Panc1 (cell line): ENCODE measurements around the gene ARID5B.

ENCODE experiments used
- POLR2AphosphoS5 ChIP-seq: IDR thresholded peaks from 2 replicates; pipeline ENCODE4 v1.6.1; 2012; ENCODE audit warnings: mild to moderate bottlenecking, low read depth, low read length, moderate library complexity
- SIN3A ChIP-seq: IDR thresholded peaks from 2 replicates; pipeline ENCODE4 v1.6.1; 2012; ENCODE audit warnings: low read depth, mild to moderate bottlenecking, low read length, moderate library complexity, borderline replicate concordance; ENCODE audit not compliant: insufficient read depth
- TCF7L2 ChIP-seq: IDR thresholded peaks from 2 replicates; pipeline ENCODE4 v1.6.1; 2011; ENCODE audit warnings: mild to moderate bottlenecking, low read depth, low read length, inconsistent platforms
- TF ChIP-seq, protein P1 (sequence below): fragments of 450-650 bp; IDR thresholded peaks from 2 replicates; pipeline ENCODE4 v1.5.1; 2017; ENCODE audit warnings: mild to moderate bottlenecking
- TF ChIP-seq, protein P2 (sequence below), 2 experiments: IDR thresholded peaks; 2 replicates each; pipeline ENCODE4 v1.6.1; 2011 to 2012; ENCODE audit warnings: low read depth in 2 of 2, control low read depth in 1 of 2, low read length in 1 of 2, mild to moderate bottlenecking in 1 of 2, moderate library complexity in 1 of 2; ENCODE audit not compliant: insufficient read depth in 1 of 2

DNA sequence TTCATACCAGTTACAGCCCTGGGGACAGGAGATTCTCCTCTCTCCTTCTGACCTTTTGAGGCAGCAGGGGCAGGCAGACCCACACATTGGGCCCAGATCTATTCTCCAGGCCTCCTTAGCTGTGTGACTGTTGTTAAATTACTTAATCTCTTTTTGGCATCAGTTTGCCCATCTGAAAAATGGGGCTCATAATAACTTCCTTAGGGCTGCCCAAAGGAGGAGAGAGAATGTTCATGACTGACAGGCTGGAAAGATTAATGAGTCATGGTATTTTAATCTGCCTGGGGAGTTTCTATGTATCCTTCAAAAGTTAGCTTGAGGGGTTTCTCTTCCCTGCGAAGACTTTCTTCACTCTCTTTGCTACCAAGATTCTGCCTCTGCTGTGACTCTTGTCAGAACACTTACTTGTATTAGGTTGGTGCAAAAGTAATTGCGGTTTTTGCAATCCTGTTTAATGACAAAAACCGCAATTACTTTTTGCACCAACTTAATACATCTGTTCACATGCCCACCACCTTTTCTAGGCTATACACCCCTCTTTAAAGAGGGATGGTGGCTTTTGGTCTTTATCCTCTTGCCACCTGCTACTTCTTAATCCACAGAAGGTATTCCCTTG, 83.4 kb downstream of the ARID5B start:
- TF ChIP-seq, protein P1, sequence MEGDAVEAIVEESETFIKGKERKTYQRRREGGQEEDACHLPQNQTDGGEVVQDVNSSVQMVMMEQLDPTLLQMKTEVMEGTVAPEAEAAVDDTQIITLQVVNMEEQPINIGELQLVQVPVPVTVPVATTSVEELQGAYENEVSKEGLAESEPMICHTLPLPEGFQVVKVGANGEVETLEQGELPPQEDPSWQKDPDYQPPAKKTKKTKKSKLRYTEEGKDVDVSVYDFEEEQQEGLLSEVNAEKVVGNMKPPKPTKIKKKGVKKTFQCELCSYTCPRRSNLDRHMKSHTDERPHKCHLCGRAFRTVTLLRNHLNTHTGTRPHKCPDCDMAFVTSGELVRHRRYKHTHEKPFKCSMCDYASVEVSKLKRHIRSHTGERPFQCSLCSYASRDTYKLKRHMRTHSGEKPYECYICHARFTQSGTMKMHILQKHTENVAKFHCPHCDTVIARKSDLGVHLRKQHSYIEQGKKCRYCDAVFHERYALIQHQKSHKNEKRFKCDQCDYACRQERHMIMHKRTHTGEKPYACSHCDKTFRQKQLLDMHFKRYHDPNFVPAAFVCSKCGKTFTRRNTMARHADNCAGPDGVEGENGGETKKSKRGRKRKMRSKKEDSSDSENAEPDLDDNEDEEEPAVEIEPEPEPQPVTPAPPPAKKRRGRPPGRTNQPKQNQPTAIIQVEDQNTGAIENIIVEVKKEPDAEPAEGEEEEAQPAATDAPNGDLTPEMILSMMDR, result no peak
- TF ChIP-seq SIN3A, result no peak
- TF ChIP-seq, protein P2, sequence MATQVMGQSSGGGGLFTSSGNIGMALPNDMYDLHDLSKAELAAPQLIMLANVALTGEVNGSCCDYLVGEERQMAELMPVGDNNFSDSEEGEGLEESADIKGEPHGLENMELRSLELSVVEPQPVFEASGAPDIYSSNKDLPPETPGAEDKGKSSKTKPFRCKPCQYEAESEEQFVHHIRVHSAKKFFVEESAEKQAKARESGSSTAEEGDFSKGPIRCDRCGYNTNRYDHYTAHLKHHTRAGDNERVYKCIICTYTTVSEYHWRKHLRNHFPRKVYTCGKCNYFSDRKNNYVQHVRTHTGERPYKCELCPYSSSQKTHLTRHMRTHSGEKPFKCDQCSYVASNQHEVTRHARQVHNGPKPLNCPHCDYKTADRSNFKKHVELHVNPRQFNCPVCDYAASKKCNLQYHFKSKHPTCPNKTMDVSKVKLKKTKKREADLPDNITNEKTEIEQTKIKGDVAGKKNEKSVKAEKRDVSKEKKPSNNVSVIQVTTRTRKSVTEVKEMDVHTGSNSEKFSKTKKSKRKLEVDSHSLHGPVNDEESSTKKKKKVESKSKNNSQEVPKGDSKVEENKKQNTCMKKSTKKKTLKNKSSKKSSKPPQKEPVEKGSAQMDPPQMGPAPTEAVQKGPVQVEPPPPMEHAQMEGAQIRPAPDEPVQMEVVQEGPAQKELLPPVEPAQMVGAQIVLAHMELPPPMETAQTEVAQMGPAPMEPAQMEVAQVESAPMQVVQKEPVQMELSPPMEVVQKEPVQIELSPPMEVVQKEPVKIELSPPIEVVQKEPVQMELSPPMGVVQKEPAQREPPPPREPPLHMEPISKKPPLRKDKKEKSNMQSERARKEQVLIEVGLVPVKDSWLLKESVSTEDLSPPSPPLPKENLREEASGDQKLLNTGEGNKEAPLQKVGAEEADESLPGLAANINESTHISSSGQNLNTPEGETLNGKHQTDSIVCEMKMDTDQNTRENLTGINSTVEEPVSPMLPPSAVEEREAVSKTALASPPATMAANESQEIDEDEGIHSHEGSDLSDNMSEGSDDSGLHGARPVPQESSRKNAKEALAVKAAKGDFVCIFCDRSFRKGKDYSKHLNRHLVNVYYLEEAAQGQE (IDR thresholded peaks at IDR 0.05; ENCODE audit: insufficient read depth in 1 of 2, low read depth in 2 of 2, low read length in 1 of 2), result no peak
- no peak for TF ChIP-seq POLR2AphosphoS5
- no peak for TF ChIP-seq TCF7L2
